ENCODE results near the gene PXDN. TPM values are rescaled to one million over a fixed set of nuclear protein-coding genes. Genes with fewer than 3 reads are reported as not detected.

PXDN gene
- total RNA-seq, 4 donors from 2014 or later: 26.6 to 254 (median 59.8) TPM

DNA sequence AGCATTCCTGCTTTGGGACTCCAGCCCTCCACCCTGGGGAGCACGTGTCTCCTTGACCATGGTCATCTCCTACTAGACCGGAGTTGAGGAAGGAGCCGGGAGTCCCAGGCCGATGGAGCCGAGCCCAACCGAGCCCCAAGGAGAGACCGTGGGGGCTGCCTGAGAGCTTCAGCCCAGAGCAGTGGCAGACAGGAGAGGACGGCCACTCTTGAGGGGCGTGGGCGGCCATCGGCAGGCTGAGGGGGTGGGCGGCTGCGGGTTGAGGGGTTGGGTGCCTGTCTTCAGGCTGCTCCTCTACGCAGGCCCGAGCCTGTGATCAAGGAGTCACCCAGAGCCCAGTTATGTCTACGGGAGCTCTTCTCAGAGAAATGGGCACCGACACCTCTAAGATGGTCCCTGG is 158.7 kb downstream of the PXDN start:
- no peak for TF ChIP-seq POLR2A (IDR thresholded peaks at IDR 0.05)
- Histone ChIP-seq H3K27me3 (no peaks in the 10 kb centered on the region), H3K9me3 (no peaks in the 10 kb centered on the region), H3K4me3 (no peak overlapping the region), H3K27ac (no peak overlapping the region), H3K4me1 (no peaks in the 10 kb centered on the region), H3K36me3 (no peaks in the 10 kb centered on the region)
- no peak for DNase-seq
- intact Hi-C loops (cut with DNase I; ENCODE audit: low total_unique reads): no loop called here

DNA sequence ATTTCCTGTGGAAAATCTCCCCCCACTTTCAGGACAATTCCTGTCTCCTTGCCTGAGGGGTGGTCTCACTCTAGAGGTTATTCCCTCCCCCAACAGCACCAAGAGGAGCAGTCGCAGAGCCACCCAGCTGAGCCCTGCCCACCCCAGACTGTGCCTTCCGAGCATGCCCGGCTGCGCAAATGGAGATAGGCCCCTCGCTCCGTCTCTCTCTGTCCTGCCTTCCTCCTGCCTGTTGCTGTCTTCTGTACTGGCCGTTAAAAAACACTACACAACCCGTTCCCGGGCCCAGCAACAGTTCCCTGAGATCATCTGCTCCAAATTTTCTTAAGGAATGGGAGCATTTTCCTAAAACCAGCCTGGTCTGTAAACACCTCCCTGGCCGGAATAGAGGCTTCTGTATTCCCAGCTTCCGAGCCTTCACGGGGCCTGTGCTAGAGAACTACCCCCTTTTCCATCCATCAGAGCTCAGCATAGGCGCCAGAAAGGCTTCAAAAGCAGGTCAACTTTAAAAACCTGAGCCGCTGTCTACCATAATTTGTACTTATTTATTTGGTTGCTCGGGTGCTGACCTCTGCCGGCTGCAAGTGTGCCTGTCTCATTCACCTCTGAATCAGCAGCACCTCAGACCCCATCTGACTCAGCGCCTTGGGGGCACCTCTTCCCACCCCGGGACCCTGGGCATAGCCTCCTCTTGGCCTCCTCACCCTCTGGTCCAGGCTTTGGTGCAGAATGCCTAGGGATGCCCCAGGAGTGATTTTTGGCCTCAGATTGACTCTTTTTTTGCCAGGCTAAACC is 159.4 kb downstream of the PXDN start:
- intact Hi-C loops (cut with DNase I; ENCODE audit: low total_unique reads): no loop called here
- TF ChIP-seq, protein P1, sequence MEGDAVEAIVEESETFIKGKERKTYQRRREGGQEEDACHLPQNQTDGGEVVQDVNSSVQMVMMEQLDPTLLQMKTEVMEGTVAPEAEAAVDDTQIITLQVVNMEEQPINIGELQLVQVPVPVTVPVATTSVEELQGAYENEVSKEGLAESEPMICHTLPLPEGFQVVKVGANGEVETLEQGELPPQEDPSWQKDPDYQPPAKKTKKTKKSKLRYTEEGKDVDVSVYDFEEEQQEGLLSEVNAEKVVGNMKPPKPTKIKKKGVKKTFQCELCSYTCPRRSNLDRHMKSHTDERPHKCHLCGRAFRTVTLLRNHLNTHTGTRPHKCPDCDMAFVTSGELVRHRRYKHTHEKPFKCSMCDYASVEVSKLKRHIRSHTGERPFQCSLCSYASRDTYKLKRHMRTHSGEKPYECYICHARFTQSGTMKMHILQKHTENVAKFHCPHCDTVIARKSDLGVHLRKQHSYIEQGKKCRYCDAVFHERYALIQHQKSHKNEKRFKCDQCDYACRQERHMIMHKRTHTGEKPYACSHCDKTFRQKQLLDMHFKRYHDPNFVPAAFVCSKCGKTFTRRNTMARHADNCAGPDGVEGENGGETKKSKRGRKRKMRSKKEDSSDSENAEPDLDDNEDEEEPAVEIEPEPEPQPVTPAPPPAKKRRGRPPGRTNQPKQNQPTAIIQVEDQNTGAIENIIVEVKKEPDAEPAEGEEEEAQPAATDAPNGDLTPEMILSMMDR (IDR thresholded peaks at IDR 0.05): no peak
- TF ChIP-seq POLR2A (IDR thresholded peaks at IDR 0.05): no peak
- Histone ChIP-seq H3K4me1 (no peaks in the 10 kb centered on the region), H3K36me3 (no peaks in the 10 kb centered on the region), H3K4me3 (no peak overlapping the region), H3K27ac (no peak overlapping the region), H3K27me3 (no peaks in the 10 kb centered on the region), H3K9me3 (no peaks in the 10 kb centered on the region)
- DNase-seq: no peak

DNA sequence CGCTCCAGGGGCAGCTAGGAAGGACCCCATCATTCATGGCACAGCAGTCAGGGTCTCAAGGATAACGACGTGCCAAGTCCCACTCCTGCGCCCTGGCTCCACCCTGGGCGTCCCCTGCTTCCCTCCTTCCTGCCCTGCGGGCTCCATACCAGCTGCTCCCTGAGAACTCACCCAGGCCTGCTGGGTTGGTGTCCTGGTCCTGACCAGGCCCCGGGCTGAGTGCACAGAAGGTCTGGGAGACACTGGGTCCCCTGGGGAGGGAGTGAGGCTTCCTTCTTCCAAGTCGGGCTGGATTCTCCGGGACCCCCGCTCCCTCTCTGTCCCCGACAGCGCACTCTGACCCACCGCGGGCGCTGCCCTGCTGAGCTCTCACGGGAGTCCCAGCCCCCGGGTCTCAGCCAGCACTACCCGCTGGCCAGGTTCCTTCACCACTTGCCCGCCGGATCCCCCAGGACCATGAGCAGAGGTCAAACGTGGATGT is 160.2 kb downstream of the PXDN start:
- H3K4me1 ChIP-seq: no peaks in the 10 kb centered on the region
- no peaks in the 10 kb centered on the region for H3K27me3 ChIP-seq
- H3K27ac ChIP-seq: no peak overlapping the region
- H3K36me3 ChIP-seq: no peaks in the 10 kb centered on the region
- intact Hi-C loops (cut with DNase I; ENCODE audit: low total_unique reads): no loop called here
- DNase-seq: no peak
- no peak overlapping the region for H3K4me3 ChIP-seq
- no peaks in the 10 kb centered on the region for H3K9me3 ChIP-seq
- TF ChIP-seq, protein P1 (IDR thresholded peaks at IDR 0.05): no peak
- no peak for TF ChIP-seq POLR2A (IDR thresholded peaks at IDR 0.05)

DNA sequence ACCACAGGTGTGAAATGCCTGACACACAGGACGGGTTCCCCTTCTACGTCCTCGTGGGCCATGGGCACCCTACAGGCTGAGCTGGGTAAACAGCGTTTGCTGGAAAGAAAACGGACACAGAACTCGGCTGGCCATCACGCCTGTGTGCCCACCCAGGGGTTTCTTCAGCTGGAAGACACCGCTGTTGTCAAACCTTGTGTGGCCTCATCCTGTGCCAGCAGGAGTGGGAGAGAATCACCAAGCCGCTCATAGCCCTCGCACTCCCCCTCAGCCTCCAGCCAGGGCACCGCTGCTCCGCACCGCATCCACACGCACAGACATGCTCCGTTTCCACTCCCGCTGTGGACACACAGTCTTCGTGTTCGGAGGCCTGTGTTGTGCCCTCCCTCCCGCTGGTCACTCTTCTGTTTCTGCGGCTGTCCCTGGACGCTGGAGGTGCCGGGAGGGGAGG is 161.4 kb downstream of the PXDN start:
- intact Hi-C loops (cut with DNase I; ENCODE audit: low total_unique reads): no loop called here
- no peaks in the 10 kb centered on the region for H3K4me1 ChIP-seq
- H3K27ac ChIP-seq: no peak overlapping the region
- no peak overlapping the region for H3K4me3 ChIP-seq
- no peak for DNase-seq
- no peaks in the 10 kb centered on the region for H3K36me3 ChIP-seq
- H3K27me3 ChIP-seq: no peaks in the 10 kb centered on the region
- TF ChIP-seq POLR2A (IDR thresholded peaks at IDR 0.05): no peak
- TF ChIP-seq, protein P1 (IDR thresholded peaks at IDR 0.05): no peak
- H3K9me3 ChIP-seq: no peaks in the 10 kb centered on the region

DNA sequence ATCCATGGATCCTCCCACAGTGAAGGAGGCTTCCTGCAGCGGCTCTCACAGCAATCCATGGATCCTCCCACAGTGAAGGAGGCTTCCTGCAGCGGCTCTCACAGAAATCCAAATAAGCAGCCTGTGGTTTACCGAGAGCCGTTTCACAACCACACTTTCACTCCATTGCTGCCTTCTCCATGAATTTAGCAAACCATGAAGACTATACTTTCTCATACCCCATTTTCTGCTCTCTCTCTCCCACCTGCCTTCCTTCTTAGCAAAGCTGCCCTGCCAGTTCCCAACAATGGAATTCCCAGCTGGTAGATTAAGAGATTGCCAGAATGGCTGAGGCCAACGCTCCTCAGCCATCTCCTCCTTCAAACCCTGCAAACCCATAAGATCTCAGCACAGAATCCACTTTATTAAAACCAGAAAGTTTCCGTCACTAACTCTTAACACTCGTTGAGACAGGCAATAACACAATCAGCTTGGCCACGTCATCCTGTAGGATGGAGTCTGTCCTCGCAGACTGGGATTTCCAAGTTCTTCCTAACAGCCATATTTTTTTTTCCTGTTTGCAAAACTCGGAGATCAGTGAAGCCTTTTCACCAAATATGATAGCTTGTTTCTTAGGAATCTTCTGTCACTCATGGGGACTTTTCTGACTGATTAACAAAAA is 162.2 kb downstream of the PXDN start:
- H3K4me1 ChIP-seq: no peaks in the 10 kb centered on the region
- DNase-seq: no peak
- H3K27me3 ChIP-seq: no peaks in the 10 kb centered on the region
- intact Hi-C loops (cut with DNase I; ENCODE audit: low total_unique reads): no loop called here
- TF ChIP-seq POLR2A (IDR thresholded peaks at IDR 0.05): no peak
- TF ChIP-seq, protein P1 (IDR thresholded peaks at IDR 0.05): no peak
- H3K36me3 ChIP-seq: no peaks in the 10 kb centered on the region
- no peak overlapping the region for H3K4me3 ChIP-seq
- H3K9me3 ChIP-seq: no peaks in the 10 kb centered on the region
- no peak overlapping the region for H3K27ac ChIP-seq
